WTC11 (cell line): Measurements from ENCODE around the gene RGS17.

Source experiments
- ETV6 ChIP-seq: sonication (generic); formaldehyde crosslinking; IDR thresholded peaks from 2 replicates; pipeline ENCODE4 v1.8.1; 2022; ENCODE audit warnings: mild to moderate bottlenecking, missing genetic modification reagents
- SP1 ChIP-seq: sonication (generic); formaldehyde crosslinking; conservative IDR thresholded peaks from 2 replicates; pipeline ENCODE4 v1.8.1; 2022; ENCODE audit warnings: missing genetic modification reagents
- ZNF219 ChIP-seq: sonication (generic); formaldehyde crosslinking; IDR thresholded peaks from 2 replicates; pipeline ENCODE4 v1.8.0; 2023; ENCODE audit warnings: missing genetic modification reagents, mild to moderate bottlenecking, borderline replicate concordance
- ZNF423 ChIP-seq: fragments of 250-450 bp; sonication (Bioruptor Pico); IDR thresholded peaks from 2 replicates; pipeline ENCODE4 v2.1.2; 2022; ENCODE audit warnings: mild to moderate bottlenecking, moderate library complexity
- TF ChIP-seq, protein P1 (sequence below): fragments of 200-600 bp; IDR thresholded peaks from 2 replicates; pipeline ENCODE4 v1.8.0; 2022; ENCODE audit warnings: antibody characterized with exemption
- TF ChIP-seq, protein P2 (sequence below): sonication (generic); formaldehyde crosslinking; IDR thresholded peaks from 2 replicates; pipeline ENCODE4 v1.8.0; 2022; ENCODE audit warnings: mild to moderate bottlenecking, missing genetic modification reagents

DNA sequence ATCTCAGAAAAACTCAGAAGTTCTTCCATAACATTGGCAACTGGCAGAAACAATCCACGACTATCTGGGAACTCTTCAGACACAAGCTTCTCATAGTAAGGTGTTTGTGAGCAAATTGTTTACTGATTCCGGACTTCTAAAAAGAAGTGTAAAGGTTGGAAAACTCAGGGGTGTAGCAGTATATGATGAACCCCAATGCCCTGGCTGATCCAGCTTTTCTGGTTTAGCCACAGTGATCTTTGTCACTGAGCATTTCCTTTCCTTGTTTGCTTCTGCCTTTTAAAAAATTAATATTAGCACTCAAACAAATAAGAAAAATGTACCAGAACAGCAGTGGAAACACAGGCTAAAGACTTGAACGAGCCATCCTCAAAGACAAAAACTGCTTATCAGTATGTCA is 4.9 kb downstream of the RGS17 start:
- TF ChIP-seq, protein P1, sequence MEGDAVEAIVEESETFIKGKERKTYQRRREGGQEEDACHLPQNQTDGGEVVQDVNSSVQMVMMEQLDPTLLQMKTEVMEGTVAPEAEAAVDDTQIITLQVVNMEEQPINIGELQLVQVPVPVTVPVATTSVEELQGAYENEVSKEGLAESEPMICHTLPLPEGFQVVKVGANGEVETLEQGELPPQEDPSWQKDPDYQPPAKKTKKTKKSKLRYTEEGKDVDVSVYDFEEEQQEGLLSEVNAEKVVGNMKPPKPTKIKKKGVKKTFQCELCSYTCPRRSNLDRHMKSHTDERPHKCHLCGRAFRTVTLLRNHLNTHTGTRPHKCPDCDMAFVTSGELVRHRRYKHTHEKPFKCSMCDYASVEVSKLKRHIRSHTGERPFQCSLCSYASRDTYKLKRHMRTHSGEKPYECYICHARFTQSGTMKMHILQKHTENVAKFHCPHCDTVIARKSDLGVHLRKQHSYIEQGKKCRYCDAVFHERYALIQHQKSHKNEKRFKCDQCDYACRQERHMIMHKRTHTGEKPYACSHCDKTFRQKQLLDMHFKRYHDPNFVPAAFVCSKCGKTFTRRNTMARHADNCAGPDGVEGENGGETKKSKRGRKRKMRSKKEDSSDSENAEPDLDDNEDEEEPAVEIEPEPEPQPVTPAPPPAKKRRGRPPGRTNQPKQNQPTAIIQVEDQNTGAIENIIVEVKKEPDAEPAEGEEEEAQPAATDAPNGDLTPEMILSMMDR, result no peak
- TF ChIP-seq, protein P2, sequence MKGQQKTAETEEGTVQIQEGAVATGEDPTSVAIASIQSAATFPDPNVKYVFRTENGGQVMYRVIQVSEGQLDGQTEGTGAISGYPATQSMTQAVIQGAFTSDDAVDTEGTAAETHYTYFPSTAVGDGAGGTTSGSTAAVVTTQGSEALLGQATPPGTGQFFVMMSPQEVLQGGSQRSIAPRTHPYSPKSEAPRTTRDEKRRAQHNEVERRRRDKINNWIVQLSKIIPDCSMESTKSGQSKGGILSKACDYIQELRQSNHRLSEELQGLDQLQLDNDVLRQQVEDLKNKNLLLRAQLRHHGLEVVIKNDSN (CRISPR knock-in tag), result no peak
- TF ChIP-seq ZNF219 (CRISPR knock-in tag) (no peak), ZNF423 (CRISPR knock-in tag) (no peak), ETV6 (CRISPR knock-in tag) (no peak), SP1 (CRISPR knock-in tag) (no peak)
